ENCODE data around the gene MT1E.
"Not testable (repeated sequence)": the region's sequence is repeated elsewhere in the genome, so short reads cannot be mapped to it uniquely, and the experiment has no call there.

DNA sequence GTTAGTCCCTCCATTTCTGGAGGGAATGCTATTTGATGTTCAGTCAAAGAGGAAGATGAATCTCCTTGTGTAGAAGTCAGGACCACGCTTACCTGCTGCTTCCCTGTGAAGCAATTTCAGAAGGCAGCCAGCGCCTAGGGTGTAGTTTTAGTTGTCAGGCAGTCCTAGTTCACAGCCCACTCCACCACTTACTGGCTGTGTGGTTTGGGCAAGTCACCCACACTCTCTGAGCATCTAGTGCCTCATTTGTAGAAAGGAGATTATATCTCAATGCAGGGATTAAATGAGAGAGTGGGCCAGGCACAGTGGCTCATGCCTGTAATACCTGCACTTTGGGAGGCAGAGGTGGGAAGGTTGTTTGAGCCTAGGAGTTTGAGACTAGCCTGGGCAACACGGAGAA is 46.6 kb downstream of the MT1E start:
- not testable (repeated sequence) for TF ChIP-seq RBM22 (optimal IDR thresholded peaks at IDR 0.05; ENCODE audit: low read length); FOXK2 (IDR thresholded peaks at IDR 0.05); TOPORS (CRISPR knock-in tag; IDR thresholded peaks at IDR 0.05); TAF1 (CRISPR knock-in tag; IDR thresholded peaks at IDR 0.05)

Data from HepG2 (cell line).